Kidney (tissue), 14 donors: ENCODE data around the gene CORIN. TPM values are rescaled to one million over a fixed set of nuclear protein-coding genes. Genes with fewer than 3 reads are reported as not detected.

Experiments
- DNase-seq, 5 donors: peaks; one replicate each; pipeline ENCODE4 v3.0.0-alpha.2; 2013 to 2020
- FAIRE-seq: peaks from 2 replicates; lab custom pipeline; 2012; peaks lifted over from hg19 to GRCh38; lab: Jason Lieb, UNC
- H3K27ac ChIP-seq, 2 donors: one replicate each; pipeline ENCODE4 v1.7.0; 2013; ENCODE audit warnings: low read depth in 2 of 2, low read length in 2 of 2, inconsistent platforms in 1 of 2
- H3K27me3 ChIP-seq: one replicate; pipeline ENCODE4 v1.7.1; 2013; ENCODE audit warnings: low read length, inconsistent platforms; ENCODE audit not compliant: control insufficient read depth, insufficient read depth
- H3K36me3 ChIP-seq, 3 donors: one replicate each; pipeline versions ENCODE4 v1.7.0 to v1.7.1; 2013; ENCODE audit warnings: low read length in 3 of 3, control low read depth in 1 of 3, inconsistent platforms in 1 of 3; ENCODE audit not compliant: insufficient read depth in 3 of 3, control insufficient read depth in 2 of 3
- H3K4me1 ChIP-seq, 3 donors: one replicate each; pipeline versions ENCODE4 v1.7.0 to v1.7.1; 2013; ENCODE audit warnings: low read length in 3 of 3, inconsistent platforms in 1 of 3, low read depth in 1 of 3; ENCODE audit not compliant: control insufficient read depth in 2 of 3, insufficient read depth in 2 of 3
- H3K4me3 ChIP-seq, 3 donors: one replicate each; pipeline versions ENCODE4 v1.7.0 to v1.8.1; 2013; ENCODE audit warnings: low read length in 3 of 3, control low read depth in 1 of 3, inconsistent platforms in 1 of 3
- H3K9ac ChIP-seq, 3 donors: one replicate each; pipeline versions ENCODE4 v1.7.0 to v1.7.1; 2013; ENCODE audit warnings: low read length in 3 of 3, control low read depth in 1 of 3, inconsistent platforms in 1 of 3
- H3K9me3 ChIP-seq, 3 donors: one replicate each; pipeline versions ENCODE4 v1.7.0 to v1.7.1; 2013; ENCODE audit warnings: low read length in 3 of 3, control low read depth in 1 of 3, inconsistent platforms in 1 of 3; ENCODE audit not compliant: control insufficient read depth in 2 of 3, insufficient read depth in 1 of 3
- intact Hi-C: fragments of 100-400 bp; cut with DNase I; formaldehyde crosslinking; loops from one replicate; pipeline ENCODE4 v1.11.1; 2022
- polyA plus RNA-seq: library from polyadenylated mRNA; stranded (reverse); fragments of 350-450 nt; fragmentation: Illumina TruSeq; extraction: RNeasy Lipid Tissue Mini Kit (QIAGEN cat#74804); gene quantifications from one replicate; pipeline ENCODE4 v1.2.3, GENCODE V29; 2014; ENCODE audit warnings: low read depth, low replicate concordance; ENCODE audit not compliant: insufficient read depth
- total RNA-seq: library from RNA; stranded (reverse); fragmentation: NEBNext Ultra II Directional; extraction: Animal tissue kit (Norgen Biotek cat#: 25700); gene quantifications from one replicate; pipeline ENCODE4 v1.2.1, GENCODE V29; 2021
- TF ChIP-seq, protein P1 (sequence below): IDR thresholded peaks from 3 replicates; pipeline ENCODE4 v1.5.1; 2012; ENCODE audit warnings: mild to moderate bottlenecking, moderate library complexity, borderline replicate concordance; ENCODE audit not compliant: insufficient read depth; ENCODE audit errors: extremely low read depth
- donor health status: control.
- donor health status: control.
- donor health status: control.
- donor health status: control.
- donor health status: control.
- donor health status: DM: yes; HTN: yes; CAD: no.
- donor health status: Normal renal cell carcinoma (clear cell type).

CORIN gene
- total and polyA plus RNA-seq, 2 donors from 2014 or later, result 0.75 to 2.6 TPM

DNA sequence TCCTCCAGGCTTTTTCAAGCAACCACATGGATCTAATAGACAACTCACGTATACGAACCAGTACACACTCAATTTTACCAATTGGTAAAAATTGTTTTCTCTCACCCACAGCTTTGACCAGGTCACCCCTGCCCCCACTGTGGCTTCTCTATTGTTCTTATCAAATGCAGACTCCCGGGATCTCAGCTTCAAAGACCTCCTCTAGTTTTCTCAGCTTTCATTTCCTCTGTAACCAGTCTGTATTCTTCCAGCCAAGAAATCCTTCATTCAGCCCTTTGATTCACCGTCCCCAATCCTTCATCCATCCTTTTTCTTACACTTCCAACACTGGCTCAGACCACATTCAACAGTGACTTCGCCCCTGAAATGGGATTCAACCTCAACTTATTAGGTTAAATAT lies 120.7 kb downstream of the CORIN start:
- Histone ChIP-seq H3K27me3 (no peaks in the 10 kb centered on the region), H3K9me3 (no peaks in the 10 kb centered on the region), H3K36me3 (no peaks in the 10 kb centered on the region), H3K4me1 (no peaks in the 10 kb centered on the region), H3K27ac (no peak overlapping the region), H3K4me3 (no peak overlapping the region), H3K9ac (no peak overlapping the region)
- FAIRE-seq (no peak), DNase-seq (no peak)
- TF ChIP-seq, protein P1, sequence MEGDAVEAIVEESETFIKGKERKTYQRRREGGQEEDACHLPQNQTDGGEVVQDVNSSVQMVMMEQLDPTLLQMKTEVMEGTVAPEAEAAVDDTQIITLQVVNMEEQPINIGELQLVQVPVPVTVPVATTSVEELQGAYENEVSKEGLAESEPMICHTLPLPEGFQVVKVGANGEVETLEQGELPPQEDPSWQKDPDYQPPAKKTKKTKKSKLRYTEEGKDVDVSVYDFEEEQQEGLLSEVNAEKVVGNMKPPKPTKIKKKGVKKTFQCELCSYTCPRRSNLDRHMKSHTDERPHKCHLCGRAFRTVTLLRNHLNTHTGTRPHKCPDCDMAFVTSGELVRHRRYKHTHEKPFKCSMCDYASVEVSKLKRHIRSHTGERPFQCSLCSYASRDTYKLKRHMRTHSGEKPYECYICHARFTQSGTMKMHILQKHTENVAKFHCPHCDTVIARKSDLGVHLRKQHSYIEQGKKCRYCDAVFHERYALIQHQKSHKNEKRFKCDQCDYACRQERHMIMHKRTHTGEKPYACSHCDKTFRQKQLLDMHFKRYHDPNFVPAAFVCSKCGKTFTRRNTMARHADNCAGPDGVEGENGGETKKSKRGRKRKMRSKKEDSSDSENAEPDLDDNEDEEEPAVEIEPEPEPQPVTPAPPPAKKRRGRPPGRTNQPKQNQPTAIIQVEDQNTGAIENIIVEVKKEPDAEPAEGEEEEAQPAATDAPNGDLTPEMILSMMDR, result no peak
- intact Hi-C loops, result no loop called here

DNA sequence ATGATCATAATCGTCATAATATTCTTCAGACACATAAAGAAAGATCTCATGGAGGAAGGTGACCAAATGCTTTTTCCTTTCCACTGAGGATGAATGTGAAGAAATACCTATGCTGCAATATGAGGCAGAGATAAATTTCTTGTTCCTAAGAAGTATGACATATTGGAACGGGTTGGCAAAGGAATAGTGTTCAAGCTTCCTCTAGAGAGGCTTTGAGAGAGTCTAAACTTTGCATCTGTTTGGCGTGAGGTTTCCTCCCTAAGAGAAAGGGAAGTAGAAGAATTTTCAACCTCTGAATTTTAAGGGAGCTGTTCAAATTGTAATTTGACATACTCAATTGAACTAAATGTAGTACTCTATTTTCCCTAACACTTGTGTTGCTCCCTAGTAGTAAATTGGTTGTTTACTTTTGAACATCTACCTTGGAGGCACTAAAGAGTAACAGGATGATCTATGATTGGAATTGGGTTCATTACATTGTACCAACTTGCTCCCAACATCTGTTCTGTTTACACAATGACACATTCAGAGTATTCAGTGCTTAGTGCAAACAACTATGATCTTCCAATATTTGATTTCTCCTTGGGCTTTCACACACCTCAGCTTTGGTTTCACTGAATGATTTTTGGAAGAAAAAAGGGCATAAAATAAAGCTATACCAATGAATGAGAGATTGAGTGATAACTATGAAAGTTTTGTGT lies 122.0 kb downstream of the CORIN start:
- H3K9ac ChIP-seq, result no peak overlapping the region
- no peaks in the 10 kb centered on the region for H3K9me3 ChIP-seq
- DNase-seq, result no peak
- H3K36me3 ChIP-seq, result no peaks in the 10 kb centered on the region
- intact Hi-C loops, result no loop called here
- TF ChIP-seq, protein P1, result no peak
- no peak overlapping the region for H3K4me3 ChIP-seq
- H3K4me1 ChIP-seq, result no peaks in the 10 kb centered on the region
- no peak overlapping the region for H3K27ac ChIP-seq
- FAIRE-seq, result no peak
- no peaks in the 10 kb centered on the region for H3K27me3 ChIP-seq

DNA sequence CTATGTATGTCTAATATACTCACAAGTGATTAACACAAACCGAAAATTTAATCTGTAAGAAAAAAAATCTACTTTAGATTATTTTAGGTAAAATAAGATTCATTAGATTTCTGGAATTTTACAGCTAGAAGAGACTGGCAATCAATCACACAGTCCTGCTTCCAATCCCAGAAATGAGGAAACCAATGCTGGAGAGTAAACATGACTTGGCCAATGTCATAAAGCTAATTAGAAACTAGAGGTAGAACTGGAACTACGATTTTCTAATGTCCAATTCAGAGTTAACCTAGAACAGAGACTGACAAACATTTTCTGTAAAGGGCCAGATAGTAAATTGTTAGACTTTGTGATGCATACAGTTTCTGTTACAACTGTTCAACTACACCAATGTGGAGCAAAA lies 123.6 kb downstream of the CORIN start:
- Histone ChIP-seq H3K27ac (no peak overlapping the region), H3K9me3 (no peaks in the 10 kb centered on the region), H3K36me3 (no peaks in the 10 kb centered on the region), H3K4me3 (no peak overlapping the region), H3K27me3 (no peaks in the 10 kb centered on the region), H3K4me1 (no peaks in the 10 kb centered on the region), H3K9ac (no peak overlapping the region)
- FAIRE-seq (no peak), DNase-seq (no peak)
- TF ChIP-seq, protein P1, result no peak
- intact Hi-C loops, result no loop called here
